Endothelial cell of umbilical vein (primary cell): ENCODE data around the gene TMOD2. TPM values are rescaled to one million over a fixed set of nuclear protein-coding genes. Genes with fewer than 3 reads are reported as not detected.

Experiments
- BruUV-seq: library from RNA; stranded (reverse); fragments of 400-500 nt; replicated peaks from 2 replicates; lab custom pipeline; 2021; lab: Mats Ljungman, UMichigan
- CTCF ChIA-PET: fragments of 300-600, 350-600 bp; sonication (Branson Sonifier 250); formaldehyde crosslinking; loops from one replicate; lab custom pipeline; 2021; ENCODE audit warnings: antibody characterized with exemption, inconsistent platforms; lab: Charles Lee
- POLR2A ChIA-PET: fragments of 300-600, 350-600 bp; sonication (Branson Sonifier 250); formaldehyde crosslinking; loops from one replicate; lab custom pipeline; 2021; ENCODE audit warnings: antibody characterized with exemption, inconsistent platforms; lab: Charles Lee
- DNase-seq: peaks from one replicate; pipeline ENCODE4 v3.0.0-alpha.2; 2011; ENCODE audit warnings: low read depth, low spot score
- FAIRE-seq: peaks from 2 replicates; lab custom pipeline; 2011; peaks lifted over from hg19 to GRCh38; lab: Jason Lieb, UNC
- H2AFZ ChIP-seq: 2 replicates; pipeline ENCODE4 v1.6.0; 2012; ENCODE audit warnings: low read depth, low read length, control low read depth, inconsistent platforms
- H3K27ac ChIP-seq: 2 replicates; pipeline ENCODE4 v1.5.1; 2011; ENCODE audit warnings: low read depth, mild to moderate bottlenecking, control low read depth, low read length, moderate library complexity; ENCODE audit not compliant: insufficient read depth
- H3K27me3 ChIP-seq, 2 experiments: 2 replicates each; pipeline versions ENCODE4 v1.6.0 to v1.6.1; 2011; ENCODE audit warnings: low read length in 2 of 2, mixed read lengths in 1 of 2; ENCODE audit not compliant: control insufficient read depth in 2 of 2, insufficient read depth in 2 of 2
- H3K36me3 ChIP-seq, 2 experiments: 2 replicates in 1 of 2; 3 replicates in 1 of 2; pipeline ENCODE4 v1.5.1; 2011; ENCODE audit warnings: low read length in 2 of 2, mild to moderate bottlenecking in 1 of 2, moderate library complexity in 1 of 2; ENCODE audit not compliant: control insufficient read depth in 2 of 2, insufficient read depth in 2 of 2; ENCODE audit errors: extremely low read depth in 1 of 2
- H3K4me1 ChIP-seq: 3 replicates; pipeline ENCODE4 v1.5.1; 2011; ENCODE audit warnings: mild to moderate bottlenecking, low read length; ENCODE audit not compliant: control insufficient read depth, insufficient read depth; ENCODE audit errors: extremely low read depth
- H3K4me2 ChIP-seq: 2 replicates; pipeline ENCODE4 v1.6.1; 2011; ENCODE audit warnings: low read length, control low read depth, mixed read lengths; ENCODE audit not compliant: insufficient read depth
- H3K4me3 ChIP-seq, 3 experiments: fragments of 200-600 bp in 1 of 3; sonication (generic), shearing (Covaris generic) in 1 of 3; replicated peaks in 1 of 3; 2 replicates each; pipeline ENCODE4 v1.5.1; 2011 to 2016; ENCODE audit warnings: control low read depth in 3 of 3, low read length in 3 of 3, mild to moderate bottlenecking in 2 of 3, inconsistent platforms in 1 of 3, low read depth in 1 of 3, moderate library complexity in 1 of 3; ENCODE audit not compliant: insufficient read depth in 1 of 3
- H3K79me2 ChIP-seq: 2 replicates; pipeline ENCODE4 v1.6.0; 2012; ENCODE audit warnings: low read length, inconsistent platforms; ENCODE audit not compliant: control insufficient read depth, insufficient read depth
- H3K9ac ChIP-seq: replicated peaks from 2 replicates; pipeline ENCODE3; 2011; ENCODE audit warnings: low read length, control low read depth; ENCODE audit not compliant: insufficient read depth; ENCODE audit errors: extremely low read depth
- H3K9me1 ChIP-seq: replicated peaks from 3 replicates; pipeline ENCODE4 v1.6.0; 2011; ENCODE audit warnings: mild to moderate bottlenecking, low read length; ENCODE audit not compliant: control insufficient read depth, insufficient read depth; ENCODE audit errors: extremely low read depth
- H3K9me3 ChIP-seq: replicated peaks from 2 replicates; pipeline ENCODE4 v1.5.1; 2012; ENCODE audit warnings: low read length, inconsistent platforms; ENCODE audit not compliant: control insufficient read depth, insufficient read depth
- H4K20me1 ChIP-seq: replicated peaks from 2 replicates; pipeline ENCODE3; 2011; ENCODE audit warnings: mild to moderate bottlenecking, low read length; ENCODE audit not compliant: control insufficient read depth, insufficient read depth; ENCODE audit errors: extremely low read depth
- CTCF ChIP-seq, 2 donors: IDR thresholded peaks; 1 replicate in 1 of 2; 2 replicates in 1 of 2; pipeline ENCODE4 v1.5.1; 2011; ENCODE audit warnings: low read length in 2 of 2, mild to moderate bottlenecking in 2 of 2, moderate library complexity in 2 of 2, control low read depth in 1 of 2, inconsistent platforms in 1 of 2, low read depth in 1 of 2; ENCODE audit not compliant: insufficient read depth in 1 of 2; ENCODE audit errors: extremely low read depth in 1 of 2
- EZH2 ChIP-seq: IDR thresholded peaks from 2 replicates; pipeline ENCODE4 v1.6.1; 2012; ENCODE audit warnings: borderline replicate concordance, low read depth, mild to moderate bottlenecking, moderate library complexity, low read length, inconsistent platforms; ENCODE audit not compliant: severe bottlenecking
- JUN ChIP-seq: IDR thresholded peaks from 2 replicates; pipeline ENCODE4 v1.6.1; 2011; ENCODE audit warnings: borderline replicate concordance, low read depth; ENCODE audit not compliant: insufficient read length, insufficient read depth
- dilution Hi-C: fragments of 300-500 bp; cut with MboI; formaldehyde crosslinking; loops from one replicate; pipeline ENCODE4 v1.15.0; 2019; ENCODE audit warnings: low sequenced_read_pairs; ENCODE audit not compliant: extremely low pct_ligation_motif_present
- intact Hi-C: fragments of 100-400 bp; cut with micrococcal nuclease; formaldehyde crosslinking; loops from one replicate; pipeline ENCODE4 v1.10.0; 2022
- polyA plus RNA-seq, 4 experiments: library from polyadenylated mRNA; depleted of rRNA in 3 of 4; stranded (reverse) in 3 of 4; unstranded in 1 of 4; fragments of >200 nt; gene quantifications; 2 replicates each; pipeline versions ENCODE4 v1.2.1 to v1.2.3, GENCODE V29; 2011 to 2012; ENCODE audit warnings: missing spikeins in 1 of 4
- total RNA-seq: library from RNA; stranded (reverse); gene quantifications from 2 replicates; pipeline ENCODE4 v1.2.3, GENCODE V29; 2021

Gene TMOD2
- total and polyA plus RNA-seq, 2 donors (not counting 3 experiments of a cell fraction or from before 2014, with no cell fraction given): 0.46 to 2.7 TPM

GRCh38 chr15:51793521-51794305 is 42.3 kb downstream of the TMOD2 start:
- H4K20me1 ChIP-seq: no peaks in the 10 kb centered on the region
- BruUV-seq: no TSS peak
- FAIRE-seq (no peak), DNase-seq (peak; percentile 92)
- no peaks in the 10 kb centered on the region for H3K79me2 ChIP-seq
- no peaks in the 10 kb centered on the region for H3K4me1 ChIP-seq
- dilution Hi-C loops: no loop called here
- no peak overlapping the region for H3K4me3 ChIP-seq
- CTCF ChIA-PET: interaction anchor here (1.7 kb wide), 1 partner anchor 17 kb away, joined by 7 read pairs; no protein-coding TSS in a partner anchor
- H3K36me3 ChIP-seq: no peaks in the 10 kb centered on the region
- H3K9me1 ChIP-seq: no peaks in the 10 kb centered on the region
- H3K27me3 ChIP-seq: no peaks in the 10 kb centered on the region
- intact Hi-C loops: no loop called here
- POLR2A ChIA-PET: no interaction called here
- no peak overlapping the region for H3K27ac ChIP-seq
- H3K4me2 ChIP-seq: no peak overlapping the region
- H2AFZ ChIP-seq: no peak overlapping the region
- TF ChIP-seq EZH2 (no peak), CTCF (IDR thresholded peaks at IDR 0.05; ENCODE audit: extremely low read depth in 1 of 2, insufficient read depth in 1 of 2, low read depth in 1 of 2, low read length in 2 of 2) (no peak), JUN (no peak)
- no peak overlapping the region for H3K9ac ChIP-seq
- H3K9me3 ChIP-seq: no peaks in the 10 kb centered on the region
